Measurements from ENCODE around the gene HOXA6. TPM values are rescaled to one million over a fixed set of nuclear protein-coding genes. Genes with fewer than 3 reads are reported as not detected.

HOXA6 gene
- total and polyA plus RNA-seq, 2 donors (not counting 1 experiment from before 2014, with no cell fraction given): 0.18 to 0.49 TPM

DNA sequence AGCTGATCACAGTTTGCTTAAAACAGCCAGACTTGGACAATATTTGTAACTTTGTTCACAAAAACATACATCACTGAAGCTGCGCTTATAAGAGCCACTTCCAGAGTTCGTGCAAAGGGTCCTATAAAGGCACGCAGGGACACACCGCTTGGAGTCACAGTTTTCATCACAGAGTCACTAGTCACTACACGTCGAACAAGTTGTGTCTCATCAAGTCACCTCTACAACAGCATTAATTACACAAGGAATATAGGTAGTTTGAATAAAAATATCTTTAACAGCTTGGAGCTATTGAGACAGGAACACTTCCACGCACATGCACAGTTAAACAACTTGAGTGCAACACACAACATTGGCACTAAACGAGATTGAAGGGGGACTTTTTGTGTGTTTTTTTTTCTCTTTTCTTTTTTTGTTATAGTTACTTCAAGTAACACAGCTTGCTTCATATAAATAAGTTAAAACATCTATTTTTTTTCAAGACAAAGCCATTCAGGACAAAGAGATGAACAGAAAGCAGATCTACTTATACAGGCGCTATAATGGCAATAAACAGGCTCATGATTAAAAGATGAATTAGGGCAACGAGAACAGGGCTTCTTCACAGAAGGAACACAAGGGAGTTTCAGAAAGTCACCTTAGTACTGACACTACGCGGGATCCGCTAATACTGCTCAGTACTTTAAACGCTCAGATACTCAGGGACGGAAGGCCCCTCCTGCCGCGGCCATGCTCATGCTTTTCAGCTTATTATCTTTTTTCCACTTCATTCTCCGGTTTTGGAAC lies 6.2 kb downstream of the HOXA6 start:
- H2AFZ ChIP-seq (ENCODE audit: insufficient read depth, low read depth, low read length, poor library complexity, severe bottlenecking): no peak overlapping the region
- ATAC-seq (ENCODE audit: low read depth): no peak
- H3K27me3 Mint-ChIP-seq: peaks cover 54% of the 10 kb centered on the region

More for the DNA sequence above, 6.2 kb downstream of the HOXA6 start:
- POLR2A ChIA-PET: no interaction called here
- H3K9me3 Mint-ChIP-seq (ENCODE audit: insufficient read depth): no peaks in the 10 kb centered on the region
- H4K20me1 ChIP-seq (ENCODE audit: control insufficient read depth, insufficient read depth, low read length, poor library complexity, severe bottlenecking): no peaks in the 10 kb centered on the region
- peaks cover 4% of the 10 kb centered on the region for H3K4me1 Mint-ChIP-seq
- TF ChIP-seq, protein P1, sequence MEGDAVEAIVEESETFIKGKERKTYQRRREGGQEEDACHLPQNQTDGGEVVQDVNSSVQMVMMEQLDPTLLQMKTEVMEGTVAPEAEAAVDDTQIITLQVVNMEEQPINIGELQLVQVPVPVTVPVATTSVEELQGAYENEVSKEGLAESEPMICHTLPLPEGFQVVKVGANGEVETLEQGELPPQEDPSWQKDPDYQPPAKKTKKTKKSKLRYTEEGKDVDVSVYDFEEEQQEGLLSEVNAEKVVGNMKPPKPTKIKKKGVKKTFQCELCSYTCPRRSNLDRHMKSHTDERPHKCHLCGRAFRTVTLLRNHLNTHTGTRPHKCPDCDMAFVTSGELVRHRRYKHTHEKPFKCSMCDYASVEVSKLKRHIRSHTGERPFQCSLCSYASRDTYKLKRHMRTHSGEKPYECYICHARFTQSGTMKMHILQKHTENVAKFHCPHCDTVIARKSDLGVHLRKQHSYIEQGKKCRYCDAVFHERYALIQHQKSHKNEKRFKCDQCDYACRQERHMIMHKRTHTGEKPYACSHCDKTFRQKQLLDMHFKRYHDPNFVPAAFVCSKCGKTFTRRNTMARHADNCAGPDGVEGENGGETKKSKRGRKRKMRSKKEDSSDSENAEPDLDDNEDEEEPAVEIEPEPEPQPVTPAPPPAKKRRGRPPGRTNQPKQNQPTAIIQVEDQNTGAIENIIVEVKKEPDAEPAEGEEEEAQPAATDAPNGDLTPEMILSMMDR (IDR thresholded peaks at IDR 0.05): no peak
- TF ChIP-seq EZH2 (IDR thresholded peaks at IDR 0.05; ENCODE audit: borderline replicate concordance, insufficient read depth, low read depth, low read length, poor library complexity, severe bottlenecking): no peak
- peaks cover 0 to 54% (median 23%) of the 10 kb centered on the region in 4 experiments for H3K27me3 ChIP-seq (replicated peaks in 1 of 4; ENCODE audit: control extremely low read depth in 1 of 4, control insufficient read depth in 3 of 4, insufficient read depth in 4 of 4, low read length in 3 of 4)
- no peak for DNase-seq
- intact Hi-C loops (cut with micrococcal nuclease): no loop called here
- 92% methylated on average over 13 of the region's 18 CpGs for WGBS (ENCODE audit: insufficient coverage)
- no peak overlapping the region for H3K4me2 ChIP-seq (replicated peaks; ENCODE audit: low read depth, low read length, poor library complexity, severe bottlenecking)
- H3K27ac Mint-ChIP-seq: no peak overlapping the region
- CTCF ChIA-PET: interaction anchor here (0.6 to 0.9 kb wide), 2 partner anchors 13 to 260 kb away, joined by 3 to 4 read pairs; no protein-coding TSS in a partner anchor
- H3K4me3 ChIP-seq (ENCODE audit: control extremely low read depth in 1 of 5, extremely low read depth in 1 of 5, insufficient read depth in 1 of 5, low read depth in 2 of 5, low read length in 4 of 5): no peak overlapping the region
- no peaks in the 10 kb centered on the region for H3K79me2 ChIP-seq (ENCODE audit: control insufficient read depth, insufficient read depth, low read length)
- peaks cover 0 to 36% (median 0%) of the 10 kb centered on the region in 3 donors for H3K9me3 ChIP-seq (ENCODE audit: control extremely low read depth in 1 of 3, control insufficient read depth in 2 of 3, insufficient read depth in 1 of 3, low read length in 2 of 3)
- no peak overlapping the region for H3K9ac ChIP-seq (ENCODE audit: low read length)
- H3K36me3 ChIP-seq (replicated peaks in 1 of 2; ENCODE audit: control extremely low read depth in 1 of 2, control insufficient read depth in 1 of 2, extremely low read depth in 1 of 2, insufficient read depth in 2 of 2, low read length in 1 of 2): no peaks in the 10 kb centered on the region
- H3K27ac ChIP-seq (ENCODE audit: low read length in 2 of 2): no peak overlapping the region
- H3K4me3 Mint-ChIP-seq: no peak overlapping the region
- H3K4me1 ChIP-seq (ENCODE audit: control insufficient read depth in 2 of 2, insufficient read depth in 2 of 2, low read length in 2 of 2): peaks cover 0 to 2% of the 10 kb centered on the region in 2 donors

Data from B cell (primary cell).